Stimulated activated naive CD8-positive, alpha-beta T cell treated with anti-CD3 and anti-CD28 coated beads, Interleukin-15, Interleukin-2, amounts not matched to agents 100 ng/mL and 50 ng/mL, for 24 hours (primary cell): ENCODE results near the gene CLPTM1L.
"Not testable (repeated sequence)": the region's sequence is repeated elsewhere in the genome, so short reads cannot be mapped to it uniquely, and the experiment has no call there.

Source experiments
- H3K27ac Mint-ChIP-seq: one replicate; pipeline ENCODE4 v1.8.0; 2021; ENCODE audit warnings: mild to moderate bottlenecking, mixed read lengths
- H3K27me3 Mint-ChIP-seq: one replicate; pipeline ENCODE4 v1.8.0; 2021; ENCODE audit warnings: mixed read lengths
- H3K36me3 Mint-ChIP-seq: one replicate; pipeline ENCODE4 v1.8.0; 2021; ENCODE audit warnings: low read depth, mixed read lengths
- H3K4me1 Mint-ChIP-seq: one replicate; pipeline ENCODE4 v1.8.0; 2021; ENCODE audit warnings: low read depth, mixed read lengths
- H3K4me3 Mint-ChIP-seq: one replicate; pipeline ENCODE4 v1.8.0; 2021; ENCODE audit warnings: mild to moderate bottlenecking, mixed read lengths
- H3K9me3 Mint-ChIP-seq: one replicate; pipeline ENCODE4 v1.8.0; 2021; ENCODE audit warnings: mixed read lengths

Gene CLPTM1L

DNA sequence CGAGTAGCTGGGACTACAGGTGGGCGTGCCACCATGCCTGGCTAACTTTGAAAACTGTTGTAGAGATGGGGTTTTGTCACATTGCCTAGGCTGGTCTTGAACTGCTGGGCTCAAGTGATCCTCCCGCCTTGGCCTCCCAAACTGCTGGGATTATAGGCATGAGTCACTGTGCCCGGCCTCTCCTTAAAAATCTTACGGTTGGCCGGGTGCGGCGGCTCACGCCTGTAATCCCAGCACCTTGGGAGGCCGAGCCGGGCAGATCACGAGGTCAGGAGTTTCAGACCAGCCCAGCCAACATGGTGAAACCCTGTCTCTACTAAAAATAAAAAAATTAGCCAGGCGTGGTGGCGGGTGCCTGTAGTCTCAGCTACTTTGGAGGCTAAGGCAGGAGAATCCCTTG is 2.2 kb downstream of the CLPTM1L start:
- H3K9me3 Mint-ChIP-seq, H3K27me3 Mint-ChIP-seq, H3K27ac Mint-ChIP-seq: not testable (repeated sequence)
- peaks cover 30% of the 10 kb centered on the region for H3K4me1 Mint-ChIP-seq
- peak overlapping the region; percentile 89 for H3K4me3 Mint-ChIP-seq
- H3K36me3 Mint-ChIP-seq: peaks cover 43% of the 10 kb centered on the region

DNA sequence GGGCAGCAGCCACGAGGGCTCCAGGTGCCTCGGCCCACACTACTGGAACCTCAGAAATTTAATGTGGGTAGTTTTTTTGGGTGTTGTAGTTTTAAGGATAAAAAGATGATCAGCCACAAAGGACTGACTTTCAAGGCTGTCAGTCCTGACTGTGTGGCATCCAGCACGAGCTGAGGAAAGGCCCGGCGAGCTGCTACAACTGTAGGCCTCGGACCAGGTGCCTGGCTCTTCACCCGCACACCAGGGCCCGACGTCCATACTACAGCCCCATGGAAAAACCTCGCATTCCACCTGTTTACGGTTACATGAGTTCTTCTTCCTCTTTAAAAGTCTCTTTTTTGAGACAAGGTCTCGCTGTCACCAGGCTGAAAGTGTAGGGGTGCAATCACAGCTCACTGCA is 2.6 kb downstream of the CLPTM1L start:
- peaks cover 46% of the 10 kb centered on the region for H3K36me3 Mint-ChIP-seq

DNA sequence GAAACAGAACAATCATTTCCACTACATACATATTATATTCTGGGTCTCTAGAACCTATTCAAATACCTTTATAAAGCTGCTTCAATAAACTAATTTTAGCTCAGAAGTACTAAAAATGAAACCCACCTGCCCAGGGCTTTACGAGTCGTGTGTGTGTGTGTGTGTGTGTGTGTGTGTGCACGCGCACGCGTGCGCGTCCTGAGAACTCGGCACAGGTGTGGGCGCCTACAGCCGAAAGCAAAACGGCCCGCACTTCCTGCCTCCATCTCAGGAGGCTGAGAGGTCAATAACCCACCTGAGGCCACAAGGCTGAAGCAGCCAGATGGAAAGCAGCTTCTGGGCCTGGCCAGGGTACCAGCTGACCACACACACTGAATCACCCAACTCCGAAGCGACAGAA is 3.0 kb downstream of the CLPTM1L start:
- Mint-ChIP-seq H3K36me3 (peaks cover 50% of the 10 kb centered on the region), H3K9me3 (no peaks in the 10 kb centered on the region), H3K27ac (no peak overlapping the region), H3K4me1 (peaks cover 30% of the 10 kb centered on the region), H3K4me3 (no peak overlapping the region), H3K27me3 (no peaks in the 10 kb centered on the region)

More for the DNA sequence above, 2.6 kb downstream of the CLPTM1L start:
- Mint-ChIP-seq H3K9me3 (no peaks in the 10 kb centered on the region), H3K4me1 (peaks cover 30% of the 10 kb centered on the region), H3K27ac (no peak overlapping the region), H3K4me3 (no peak overlapping the region), H3K27me3 (no peaks in the 10 kb centered on the region)

DNA sequence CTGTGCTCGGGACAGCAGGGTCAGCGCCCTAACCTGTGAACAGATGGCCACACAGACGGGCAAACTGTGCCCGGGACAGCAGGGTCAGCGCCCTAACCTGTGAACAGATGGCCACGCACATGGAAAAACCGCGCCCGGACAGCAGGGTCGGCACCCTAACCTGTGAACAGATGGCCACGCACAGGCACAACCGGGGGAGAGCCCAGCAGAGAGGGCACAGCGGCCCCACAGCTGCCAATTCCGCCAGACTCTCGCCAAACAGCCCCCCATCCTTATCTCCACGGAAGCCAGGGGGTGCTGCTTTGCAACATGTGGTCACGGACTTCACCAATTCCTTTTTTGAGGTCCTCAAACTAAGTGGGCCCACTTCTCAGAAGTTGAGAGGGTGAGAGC is 5.1 kb downstream of the CLPTM1L start:
- H3K4me3 Mint-ChIP-seq, H3K27me3 Mint-ChIP-seq: not testable (repeated sequence)
- peaks cover 21% of the 10 kb centered on the region for H3K4me1 Mint-ChIP-seq

DNA sequence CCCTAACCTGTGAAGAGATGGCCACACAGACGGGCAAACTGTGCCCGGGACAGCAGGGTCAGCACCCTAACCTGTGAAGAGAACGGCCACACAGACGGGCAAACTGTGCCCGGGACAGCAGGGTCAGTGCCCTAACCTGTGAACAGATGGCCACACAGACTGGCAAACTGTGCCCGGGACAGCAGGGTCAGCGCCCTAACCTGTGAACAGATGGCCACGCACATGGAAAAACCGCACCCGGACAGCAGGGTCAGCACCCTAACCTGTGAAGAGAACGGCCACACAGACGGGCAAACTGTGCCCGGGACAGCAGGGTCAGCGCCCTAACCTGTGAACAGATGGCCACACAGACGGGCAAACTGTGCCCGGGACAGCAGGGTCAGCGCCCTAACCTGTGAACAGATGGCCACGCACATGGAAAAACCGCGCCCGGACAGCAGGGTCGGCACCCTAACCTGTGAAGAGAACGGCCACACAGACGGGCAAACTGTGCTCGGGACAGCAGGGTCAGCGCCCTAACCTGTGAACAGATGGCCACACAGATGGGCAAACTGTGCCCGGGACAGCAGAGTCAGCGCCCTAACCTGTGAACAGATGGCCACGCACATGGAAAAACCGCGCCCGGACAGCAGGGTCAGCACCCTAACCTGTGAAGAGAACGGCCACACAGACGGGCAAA is 5.6 kb downstream of the CLPTM1L start:
- H3K4me1 Mint-ChIP-seq: peaks cover 20% of the 10 kb centered on the region

More for the DNA sequence above, 5.1 kb downstream of the CLPTM1L start:
- not testable (repeated sequence) for H3K27ac Mint-ChIP-seq, H3K9me3 Mint-ChIP-seq
- H3K36me3 Mint-ChIP-seq: peaks cover 64% of the 10 kb centered on the region

DNA sequence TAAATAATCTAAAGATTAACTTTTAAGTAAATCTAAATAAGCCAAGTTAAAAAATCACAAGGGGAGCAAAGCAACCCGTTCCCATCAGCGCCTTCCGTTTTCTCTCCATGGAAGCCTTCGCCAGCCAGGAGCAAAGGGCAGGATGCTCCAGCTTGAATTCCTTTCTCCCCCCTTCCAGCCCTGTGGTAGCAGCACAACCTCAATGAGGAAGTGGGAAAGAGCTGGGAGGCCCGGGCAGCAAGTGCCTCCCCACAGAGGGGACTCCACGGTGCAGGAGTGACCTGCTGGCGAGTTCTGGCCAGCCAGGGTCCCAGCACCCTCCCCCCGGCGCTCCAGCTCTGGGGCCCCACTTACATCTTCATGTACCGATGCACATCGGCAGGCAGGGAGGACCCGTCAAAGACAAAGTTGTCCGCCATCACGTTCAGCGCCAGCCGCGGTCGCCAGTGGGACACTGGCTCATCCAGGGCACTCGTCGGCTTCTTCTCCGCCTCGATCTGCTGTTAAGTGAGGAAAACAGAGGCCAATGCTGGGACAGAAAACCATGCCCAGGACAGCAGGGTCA is 6.3 kb downstream of the CLPTM1L start:
- peaks cover 64% of the 10 kb centered on the region for H3K36me3 Mint-ChIP-seq

More for the DNA sequence above, 5.6 kb downstream of the CLPTM1L start:
- H3K27ac Mint-ChIP-seq, H3K27me3 Mint-ChIP-seq, H3K9me3 Mint-ChIP-seq, H3K4me3 Mint-ChIP-seq: not testable (repeated sequence)
- peaks cover 68% of the 10 kb centered on the region for H3K36me3 Mint-ChIP-seq

DNA sequence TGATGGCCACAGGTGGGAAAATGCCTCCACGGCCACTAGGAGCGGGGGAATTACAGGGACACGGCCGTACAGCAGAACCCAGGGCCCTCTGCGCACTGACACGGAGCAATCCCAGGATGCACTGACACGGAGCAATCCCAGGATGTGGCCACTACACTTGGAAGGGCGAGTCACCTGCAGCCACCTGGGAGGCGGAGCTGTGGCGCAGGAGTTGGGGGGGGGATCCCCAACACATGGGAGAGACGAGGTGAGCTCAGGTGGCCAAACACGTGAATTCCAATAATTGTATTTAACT is 6.8 kb downstream of the CLPTM1L start:
- Mint-ChIP-seq H3K36me3 (peaks cover 66% of the 10 kb centered on the region), H3K27me3 (no peaks in the 10 kb centered on the region), H3K4me1 (peaks cover 9% of the 10 kb centered on the region), H3K9me3 (no peaks in the 10 kb centered on the region), H3K27ac (no peak overlapping the region), H3K4me3 (no peak overlapping the region)

More for the DNA sequence above, 6.3 kb downstream of the CLPTM1L start:
- H3K9me3 Mint-ChIP-seq: no peaks in the 10 kb centered on the region
- peaks cover 13% of the 10 kb centered on the region for H3K4me1 Mint-ChIP-seq
- H3K4me3 Mint-ChIP-seq: no peak overlapping the region
- no peaks in the 10 kb centered on the region for H3K27me3 Mint-ChIP-seq
- H3K27ac Mint-ChIP-seq: no peak overlapping the region

DNA sequence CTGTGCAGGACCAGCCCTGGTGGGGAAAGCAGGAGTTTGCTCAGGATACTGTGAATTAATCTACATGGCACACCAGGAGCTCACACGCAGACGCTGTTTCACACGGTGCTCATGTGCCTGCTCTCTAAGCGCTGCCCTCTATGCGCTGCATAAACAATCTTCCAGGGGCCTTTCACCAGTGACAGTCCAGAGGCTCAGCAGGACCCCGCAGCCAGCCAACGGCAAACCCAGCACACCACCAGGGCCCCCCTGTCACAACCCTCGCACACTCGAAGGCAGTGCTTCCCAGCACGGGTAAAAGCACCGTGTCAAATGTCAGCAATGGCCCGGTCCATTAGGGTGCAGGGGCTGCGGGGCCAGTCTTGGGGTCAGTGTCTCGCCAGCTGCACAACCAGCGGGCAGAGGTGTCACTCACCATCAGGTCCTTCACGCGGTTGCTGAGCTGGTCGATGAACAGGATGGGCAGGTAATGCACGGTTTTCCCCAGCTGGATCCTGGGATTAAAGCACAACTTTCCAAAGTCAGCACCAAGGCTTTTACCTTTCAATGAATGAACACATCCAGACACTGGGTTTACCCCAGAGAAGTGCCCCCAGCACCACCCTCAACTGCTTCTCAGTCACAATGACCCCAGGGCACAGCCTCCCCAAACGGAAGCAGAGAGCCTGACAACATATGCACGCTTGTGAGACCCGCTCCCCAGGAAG is 7.3 kb downstream of the CLPTM1L start:
- Mint-ChIP-seq H3K27me3 (no peaks in the 10 kb centered on the region), H3K36me3 (peaks cover 64% of the 10 kb centered on the region), H3K4me3 (no peak overlapping the region), H3K9me3 (no peaks in the 10 kb centered on the region), H3K27ac (no peak overlapping the region), H3K4me1 (peaks cover 6% of the 10 kb centered on the region)

DNA sequence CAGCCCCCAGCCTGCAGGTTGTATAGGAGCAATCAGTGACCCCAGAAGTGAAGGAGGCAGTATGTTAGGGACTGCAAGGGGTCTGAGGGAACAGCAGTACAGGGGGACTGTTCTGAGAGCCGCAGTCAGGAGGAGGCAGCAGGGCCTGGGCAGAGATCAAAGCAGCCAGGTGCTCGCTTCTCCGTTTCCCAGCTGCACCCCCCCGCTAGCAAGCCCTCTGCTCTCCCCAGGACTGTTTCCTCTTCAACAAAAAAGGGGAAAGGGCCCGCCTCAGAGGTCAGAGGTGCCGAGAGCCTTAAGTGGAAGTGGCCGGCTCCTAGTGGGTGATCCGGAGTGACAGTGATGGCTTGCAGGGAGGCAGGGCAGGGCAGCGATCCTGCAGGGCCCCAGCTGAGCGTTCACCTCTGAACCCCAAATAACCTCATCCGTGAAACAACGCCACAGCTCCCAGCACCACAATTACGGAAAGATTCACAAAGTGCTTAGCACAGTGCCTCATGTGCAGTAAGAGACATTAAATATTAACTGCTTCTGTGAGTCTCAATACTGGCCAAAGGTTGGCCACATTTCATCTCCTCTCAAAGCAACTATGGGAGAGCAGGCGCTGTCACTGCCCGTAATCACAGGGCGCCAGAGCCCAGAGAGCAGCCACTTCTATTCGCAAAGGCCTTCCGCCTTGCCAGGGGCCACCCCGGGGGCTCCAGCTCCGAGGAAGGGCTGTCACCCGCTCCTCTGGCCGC is 8.0 kb downstream of the CLPTM1L start:
- no peaks in the 10 kb centered on the region for H3K9me3 Mint-ChIP-seq
- H3K36me3 Mint-ChIP-seq: peaks cover 64% of the 10 kb centered on the region
- H3K27ac Mint-ChIP-seq: no peak overlapping the region
- H3K4me3 Mint-ChIP-seq: no peak overlapping the region
- H3K4me1 Mint-ChIP-seq: peaks cover 4% of the 10 kb centered on the region
- H3K27me3 Mint-ChIP-seq: no peaks in the 10 kb centered on the region

DNA sequence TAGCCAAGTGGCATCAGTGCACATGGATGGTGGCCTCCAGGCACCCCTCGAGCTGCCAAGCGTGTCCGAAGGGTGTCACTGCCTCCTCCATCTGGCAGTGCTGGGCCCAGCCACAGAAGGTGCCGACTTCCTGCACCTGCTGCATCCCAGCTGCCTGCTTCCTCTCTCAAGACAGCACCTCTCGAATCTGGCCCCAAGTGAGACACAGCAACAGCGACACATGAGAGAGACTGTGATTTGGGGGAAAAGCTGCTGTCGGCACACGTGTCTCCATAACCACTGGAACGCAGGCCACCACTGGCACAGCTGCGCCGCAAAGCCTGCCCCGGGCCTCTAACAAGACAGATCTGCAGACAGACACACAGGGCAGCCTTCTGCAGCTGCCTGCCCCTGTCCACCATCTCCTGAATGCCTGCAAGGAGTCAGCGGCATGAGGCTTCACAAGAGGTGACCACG is 8.8 kb downstream of the CLPTM1L start:
- Mint-ChIP-seq H3K9me3 (no peaks in the 10 kb centered on the region), H3K27ac (no peak overlapping the region), H3K27me3 (no peaks in the 10 kb centered on the region), H3K4me3 (no peak overlapping the region), H3K36me3 (peaks cover 60% of the 10 kb centered on the region), H3K4me1 (no peaks in the 10 kb centered on the region)

DNA sequence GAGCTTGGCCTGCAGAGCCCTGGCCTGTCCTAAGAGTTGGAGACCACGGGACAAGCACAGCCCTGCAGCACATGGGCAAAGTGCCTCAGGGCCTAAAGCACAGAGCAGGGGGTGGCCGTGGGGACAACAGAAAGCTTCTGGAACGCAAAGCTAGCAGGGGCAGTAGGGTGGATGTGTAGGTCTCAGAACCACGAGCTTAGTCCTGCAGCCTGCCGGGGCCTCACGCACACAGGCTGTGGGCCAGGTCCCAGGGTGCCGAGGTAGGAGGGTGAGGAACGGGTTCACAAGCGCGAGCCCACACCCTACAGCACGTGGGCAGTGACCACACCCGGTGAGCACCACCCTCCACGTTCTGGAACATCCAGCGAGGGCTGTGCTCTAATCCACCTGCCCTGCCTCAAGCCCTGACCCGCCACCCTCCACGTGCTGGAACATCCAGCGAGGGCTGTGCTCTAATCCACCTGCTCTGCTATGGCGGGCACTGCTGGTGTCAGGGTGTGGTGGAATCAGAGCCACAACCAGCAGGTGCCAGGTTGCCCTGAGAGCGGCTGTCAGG is 9.3 kb downstream of the CLPTM1L start:
- H3K27me3 Mint-ChIP-seq: no peaks in the 10 kb centered on the region
- no peak overlapping the region for H3K27ac Mint-ChIP-seq
- H3K4me1 Mint-ChIP-seq: no peaks in the 10 kb centered on the region
- no peaks in the 10 kb centered on the region for H3K9me3 Mint-ChIP-seq
- H3K36me3 Mint-ChIP-seq: peaks cover 60% of the 10 kb centered on the region
- no peak overlapping the region for H3K4me3 Mint-ChIP-seq

DNA sequence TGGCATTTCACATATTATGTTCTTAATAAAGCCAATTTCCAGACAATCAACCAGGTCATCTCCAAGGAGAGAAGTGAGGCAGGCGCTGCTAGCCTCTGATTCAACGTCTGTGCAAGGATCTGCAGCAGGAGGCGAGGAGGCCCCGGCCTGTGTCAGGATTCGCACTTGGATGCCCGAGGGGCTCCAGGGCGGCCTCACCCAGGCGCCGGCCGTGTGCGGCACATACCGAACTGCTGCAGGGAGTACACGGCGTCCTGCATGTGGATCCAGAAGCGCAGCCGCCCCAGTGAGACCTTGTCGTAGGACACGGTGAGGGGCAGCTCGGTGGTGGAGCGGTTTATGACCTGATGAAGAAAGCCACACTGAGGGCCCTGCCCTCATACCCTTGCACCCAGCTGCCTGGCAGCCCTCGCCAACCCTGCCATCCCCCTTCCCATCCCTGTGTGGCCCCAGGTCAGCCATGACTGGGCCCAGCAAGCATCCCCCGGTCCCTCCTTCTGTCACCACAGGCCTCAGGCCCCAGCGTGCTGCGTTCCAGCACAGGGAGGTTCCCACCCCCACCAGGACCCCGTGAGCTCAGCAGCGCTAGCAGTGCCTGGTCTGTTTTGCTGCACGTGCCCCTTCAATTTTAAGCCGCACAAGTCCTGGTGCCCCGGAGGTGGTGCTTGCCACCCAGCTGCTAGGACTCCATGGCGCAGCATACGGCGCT is 9.9 kb downstream of the CLPTM1L start:
- no peaks in the 10 kb centered on the region for H3K27me3 Mint-ChIP-seq
- peaks cover 54% of the 10 kb centered on the region for H3K36me3 Mint-ChIP-seq
- H3K4me3 Mint-ChIP-seq: no peak overlapping the region
- no peaks in the 10 kb centered on the region for H3K9me3 Mint-ChIP-seq
- H3K27ac Mint-ChIP-seq: no peak overlapping the region
- H3K4me1 Mint-ChIP-seq: no peaks in the 10 kb centered on the region

DNA sequence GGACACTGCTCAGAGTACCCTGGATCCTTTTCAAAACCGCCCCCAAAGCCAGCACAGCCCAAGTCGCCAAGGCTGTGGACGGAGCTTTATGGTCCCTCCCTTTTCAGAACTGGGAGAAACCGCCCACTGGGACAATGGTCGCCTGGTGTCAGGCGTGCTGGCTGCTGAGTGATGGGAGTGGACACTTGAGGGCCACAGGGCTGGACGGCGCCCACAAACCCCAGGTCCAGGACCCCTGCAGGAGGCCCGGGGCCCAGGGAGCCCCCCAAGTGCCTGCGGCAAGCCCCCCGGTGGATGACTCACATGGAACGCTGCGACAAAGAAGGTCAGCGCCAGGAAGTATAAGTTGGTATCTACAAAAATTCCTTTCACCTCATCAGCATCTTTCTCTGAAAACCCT is 10.9 kb downstream of the CLPTM1L start:
- Mint-ChIP-seq H3K4me3 (no peak overlapping the region), H3K36me3 (peaks cover 53% of the 10 kb centered on the region), H3K27ac (no peak overlapping the region), H3K9me3 (no peaks in the 10 kb centered on the region), H3K4me1 (no peaks in the 10 kb centered on the region), H3K27me3 (no peaks in the 10 kb centered on the region)

DNA sequence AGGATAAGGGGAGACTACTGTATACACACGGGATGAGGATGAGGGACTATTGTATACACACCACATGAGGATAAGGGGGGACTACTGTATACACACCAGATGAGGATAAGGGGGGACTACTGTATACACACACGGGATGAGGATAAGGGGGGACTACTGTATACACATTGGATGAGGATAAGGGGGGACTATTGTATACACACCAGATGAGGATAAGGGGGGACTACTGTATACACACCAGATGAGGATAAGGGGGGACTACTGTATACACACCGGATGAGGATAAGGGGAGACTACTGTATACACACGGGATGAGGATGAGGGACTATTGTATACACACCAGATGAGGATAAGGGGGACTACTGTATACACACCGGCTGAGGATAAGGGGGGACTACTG is 11.6 kb downstream of the CLPTM1L start:
- H3K27ac Mint-ChIP-seq, H3K9me3 Mint-ChIP-seq, H3K4me1 Mint-ChIP-seq, H3K27me3 Mint-ChIP-seq, H3K4me3 Mint-ChIP-seq: not testable (repeated sequence)
- H3K36me3 Mint-ChIP-seq: peaks cover 53% of the 10 kb centered on the region
